ENCODE results near the gene PLAC1. TPM values are rescaled to one million over a fixed set of nuclear protein-coding genes. Genes with fewer than 3 reads are reported as not detected.

The PLAC1 gene
- total RNA-seq, 4 donors from 2014 or later: not detected

GRCh38 chrX:134670134-134670924 is 12.1 kb upstream of the PLAC1 start:
- TF ChIP-seq CTCF (IDR thresholded peaks at IDR 0.05; ENCODE audit: low read depth): no peak

GRCh38 chrX:134669378-134670098 is 11.3 kb upstream of the PLAC1 start:
- TF ChIP-seq CTCF (IDR thresholded peaks at IDR 0.05; ENCODE audit: low read depth): no peak

GRCh38 chrX:134664202-134664601 is 5.9 kb upstream of the PLAC1 start:
- no peak for TF ChIP-seq CTCF (IDR thresholded peaks at IDR 0.05; ENCODE audit: low read depth)

- TF ChIP-seq CTCF (IDR thresholded peaks at IDR 0.05; ENCODE audit: low read depth): no peak
Observed at GRCh38 chrX:134661295-134661694, 3.0 kb upstream of the PLAC1 start.

DNA sequence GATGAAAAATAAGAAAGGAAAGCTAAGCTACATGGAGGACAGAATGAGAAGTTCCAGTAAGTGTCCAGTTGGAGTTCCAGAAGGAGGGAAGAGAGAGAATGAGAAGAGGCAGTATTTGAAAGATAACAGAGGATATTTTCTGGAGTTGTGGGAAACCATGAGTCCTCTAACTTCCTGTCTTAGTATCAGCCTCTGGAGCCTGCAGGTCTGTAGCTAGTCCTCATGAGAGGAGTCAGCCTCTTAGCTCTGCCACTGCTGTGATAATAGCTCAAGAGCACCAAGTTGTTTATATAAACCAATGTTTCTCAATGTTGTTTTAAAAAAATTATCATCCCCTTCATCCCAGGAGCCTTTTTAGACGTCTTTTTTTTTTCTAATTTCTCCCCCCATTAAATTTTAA is 2.4 kb upstream of the PLAC1 start:
- no peak for TF ChIP-seq CTCF (IDR thresholded peaks at IDR 0.05; ENCODE audit: low read depth)

GRCh38 chrX:134659761-134660160 is 1.5 kb upstream of the PLAC1 start:
- no peak for TF ChIP-seq CTCF (IDR thresholded peaks at IDR 0.05; ENCODE audit: low read depth)

DNA sequence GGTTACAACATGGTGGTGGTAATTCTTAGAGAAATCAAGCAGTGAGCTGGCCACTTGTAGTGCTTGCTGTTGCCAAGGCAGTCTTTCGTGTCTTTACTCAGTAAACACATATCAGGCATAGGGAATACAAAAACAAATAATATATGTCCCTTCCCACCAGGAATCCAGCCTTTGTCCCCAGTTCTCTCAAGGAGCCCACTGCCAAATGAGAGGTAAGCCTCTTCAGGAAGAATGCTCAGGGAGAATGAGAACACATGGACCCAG is 421 bp upstream of the PLAC1 start:
- no peak for TF ChIP-seq CTCF (IDR thresholded peaks at IDR 0.05; ENCODE audit: low read depth)
